ENCODE results near the gene NRXN3. TPM values are rescaled to one million over a fixed set of nuclear protein-coding genes. Genes with fewer than 3 reads are reported as not detected.

NRXN3 gene
- total RNA-seq, 2 experiments from 2014 or later = not detected

DNA sequence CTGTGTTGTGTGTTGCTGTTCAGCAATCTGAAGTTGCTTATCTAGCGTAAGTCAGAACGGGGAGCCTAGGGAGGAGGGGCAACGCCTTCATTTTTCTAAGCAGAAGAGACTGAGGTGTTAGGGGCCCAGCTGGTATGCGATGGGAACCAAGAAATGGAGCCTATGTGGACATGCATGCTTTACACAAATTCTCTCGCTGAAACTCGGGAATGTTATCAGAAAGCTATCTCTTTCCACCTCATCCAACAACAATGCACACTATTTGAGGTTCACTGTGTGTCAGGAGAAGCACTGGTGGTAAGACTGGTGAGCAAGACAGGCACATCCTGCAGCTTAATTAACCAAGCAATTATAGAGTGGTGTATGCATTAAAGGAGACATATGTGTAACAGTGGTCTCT, 89.7 kb downstream of the NRXN3 start:
- no TSS peak for BruUV-seq (replicated peaks)
- Histone ChIP-seq H3K9me3 (ENCODE audit: low read length) (no peaks in the 10 kb centered on the region), H3K4me1 (ENCODE audit: insufficient read depth, low read length, poor library complexity, severe bottlenecking) (no peaks in the 10 kb centered on the region), H3K4me3 (ENCODE audit: low read depth, low read length, poor library complexity, severe bottlenecking) (no peak overlapping the region), H3K36me3 (ENCODE audit: insufficient read depth, low read length) (no peaks in the 10 kb centered on the region), H3K27ac (ENCODE audit: low read depth, low read length, poor library complexity, severe bottlenecking) (no peak overlapping the region), H3K9me2 (ENCODE audit: insufficient read depth, low read length) (no peaks in the 10 kb centered on the region), H4K20me1 (ENCODE audit: insufficient read depth, low read length) (no peaks in the 10 kb centered on the region), H3K79me2 (ENCODE audit: insufficient read depth, low read depth, low read length) (no peaks in the 10 kb centered on the region), H3K4me2 (ENCODE audit: low read length) (no peak overlapping the region), H2AFZ (ENCODE audit: low read length) (no peak overlapping the region)
- TF ChIP-seq EZH2phosphoT487 (IDR thresholded peaks at IDR 0.05; ENCODE audit: borderline replicate concordance, low read depth, low read length) = no peak
- TF ChIP-seq, protein P1, sequence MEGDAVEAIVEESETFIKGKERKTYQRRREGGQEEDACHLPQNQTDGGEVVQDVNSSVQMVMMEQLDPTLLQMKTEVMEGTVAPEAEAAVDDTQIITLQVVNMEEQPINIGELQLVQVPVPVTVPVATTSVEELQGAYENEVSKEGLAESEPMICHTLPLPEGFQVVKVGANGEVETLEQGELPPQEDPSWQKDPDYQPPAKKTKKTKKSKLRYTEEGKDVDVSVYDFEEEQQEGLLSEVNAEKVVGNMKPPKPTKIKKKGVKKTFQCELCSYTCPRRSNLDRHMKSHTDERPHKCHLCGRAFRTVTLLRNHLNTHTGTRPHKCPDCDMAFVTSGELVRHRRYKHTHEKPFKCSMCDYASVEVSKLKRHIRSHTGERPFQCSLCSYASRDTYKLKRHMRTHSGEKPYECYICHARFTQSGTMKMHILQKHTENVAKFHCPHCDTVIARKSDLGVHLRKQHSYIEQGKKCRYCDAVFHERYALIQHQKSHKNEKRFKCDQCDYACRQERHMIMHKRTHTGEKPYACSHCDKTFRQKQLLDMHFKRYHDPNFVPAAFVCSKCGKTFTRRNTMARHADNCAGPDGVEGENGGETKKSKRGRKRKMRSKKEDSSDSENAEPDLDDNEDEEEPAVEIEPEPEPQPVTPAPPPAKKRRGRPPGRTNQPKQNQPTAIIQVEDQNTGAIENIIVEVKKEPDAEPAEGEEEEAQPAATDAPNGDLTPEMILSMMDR (conservative IDR thresholded peaks at IDR 0.05; ENCODE audit: low read length) = no peak
- intact Hi-C loops (cut with micrococcal nuclease; ENCODE audit: unreplicated experiment) = no loop called here
- POLR2A ChIA-PET = no interaction called here
- no peak for DNase-seq (ENCODE audit: low spot score)
- CTCF ChIA-PET (ENCODE audit: unreplicated experiment) = no interaction called here

DNA sequence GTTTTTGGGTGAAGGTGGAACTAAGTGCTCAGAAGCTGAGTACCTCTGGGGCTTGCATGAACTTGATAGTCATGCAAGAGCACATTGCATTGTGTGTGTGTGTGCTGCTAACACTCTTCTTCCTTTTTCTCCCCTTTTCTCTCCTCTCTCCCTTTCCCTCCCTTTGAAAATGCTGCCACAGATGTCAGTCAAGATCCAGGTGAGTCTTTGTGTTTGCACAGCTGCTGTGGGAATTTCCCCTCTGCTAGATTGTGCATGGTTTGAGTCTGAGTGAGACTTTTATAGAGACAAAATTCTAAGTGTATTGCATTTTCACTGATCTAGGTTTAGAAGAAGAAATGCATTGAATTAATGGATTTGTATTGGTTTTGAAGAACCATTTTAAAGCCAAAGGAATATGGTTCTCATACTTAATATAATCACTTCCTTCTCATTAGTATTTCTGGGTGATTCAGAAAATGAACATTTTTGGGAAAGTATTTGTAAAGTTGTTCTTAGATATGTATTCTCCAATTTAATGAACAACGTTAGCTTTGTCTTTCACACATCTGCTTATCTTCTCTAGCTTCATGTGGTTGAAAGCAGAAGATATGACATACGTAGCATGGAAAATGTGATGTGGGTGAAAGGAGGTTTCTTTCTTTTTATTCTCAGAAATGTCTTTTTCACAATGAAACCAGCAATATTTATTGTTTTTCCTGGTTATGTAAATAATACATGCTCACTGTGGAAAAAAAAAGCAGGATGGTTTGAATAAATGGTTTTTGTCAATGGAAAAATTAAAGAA, 108.5 kb downstream of the NRXN3 start:
- Histone ChIP-seq H3K36me3 (ENCODE audit: insufficient read depth, low read length) (no peaks in the 10 kb centered on the region), H3K4me1 (ENCODE audit: insufficient read depth, low read length, poor library complexity, severe bottlenecking) (no peaks in the 10 kb centered on the region), H3K79me2 (ENCODE audit: insufficient read depth, low read depth, low read length) (no peaks in the 10 kb centered on the region), H3K4me2 (ENCODE audit: low read length) (no peak overlapping the region), H4K20me1 (ENCODE audit: insufficient read depth, low read length) (no peaks in the 10 kb centered on the region), H3K27ac (ENCODE audit: low read depth, low read length, poor library complexity, severe bottlenecking) (no peak overlapping the region), H3K9me2 (ENCODE audit: insufficient read depth, low read length) (no peaks in the 10 kb centered on the region), H3K4me3 (ENCODE audit: low read depth, low read length, poor library complexity, severe bottlenecking) (no peak overlapping the region), H2AFZ (ENCODE audit: low read length) (no peak overlapping the region), H3K9me3 (ENCODE audit: low read length) (no peaks in the 10 kb centered on the region)
- ChIA-PET POLR2A (no interaction called here), CTCF (ENCODE audit: unreplicated experiment) (no interaction called here)
- TF ChIP-seq, protein P1 (conservative IDR thresholded peaks at IDR 0.05; ENCODE audit: low read length) = no peak
- TF ChIP-seq EZH2phosphoT487 (IDR thresholded peaks at IDR 0.05; ENCODE audit: borderline replicate concordance, low read depth, low read length) = no peak
- intact Hi-C loops (cut with micrococcal nuclease; ENCODE audit: unreplicated experiment) = no loop called here
- no TSS peak for BruUV-seq (replicated peaks)
- no peak for DNase-seq (ENCODE audit: low spot score)

DNA sequence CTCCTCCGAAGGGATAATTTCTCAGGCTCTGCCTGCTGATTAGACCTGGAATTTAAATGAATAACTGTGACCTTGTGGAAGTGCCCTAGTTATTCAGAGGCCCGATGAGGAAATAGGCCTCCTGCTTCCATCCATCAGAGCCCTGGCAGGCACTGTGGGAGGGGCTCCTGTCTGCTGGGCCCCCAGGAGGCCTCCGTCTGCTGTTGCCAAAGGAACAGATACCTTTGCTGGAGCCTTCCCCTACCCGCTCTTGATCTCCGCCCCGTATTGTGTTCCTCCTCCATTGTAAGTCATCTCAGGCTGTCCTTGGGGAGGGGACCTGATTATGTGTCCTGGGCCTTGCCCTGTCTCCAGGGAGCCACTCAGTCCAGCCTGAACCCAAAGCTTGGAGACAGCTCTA, 112.3 kb downstream of the NRXN3 start:
- Histone ChIP-seq H2AFZ (ENCODE audit: low read length) (no peak overlapping the region), H3K27ac (ENCODE audit: low read depth, low read length, poor library complexity, severe bottlenecking) (no peak overlapping the region), H3K4me2 (ENCODE audit: low read length) (no peak overlapping the region), H3K4me1 (ENCODE audit: insufficient read depth, low read length, poor library complexity, severe bottlenecking) (no peaks in the 10 kb centered on the region), H4K20me1 (ENCODE audit: insufficient read depth, low read length) (no peaks in the 10 kb centered on the region), H3K9me2 (ENCODE audit: insufficient read depth, low read length) (no peaks in the 10 kb centered on the region), H3K79me2 (ENCODE audit: insufficient read depth, low read depth, low read length) (no peaks in the 10 kb centered on the region), H3K9me3 (ENCODE audit: low read length) (no peaks in the 10 kb centered on the region), H3K4me3 (ENCODE audit: low read depth, low read length, poor library complexity, severe bottlenecking) (no peak overlapping the region), H3K36me3 (ENCODE audit: insufficient read depth, low read length) (no peaks in the 10 kb centered on the region)
- no peak for TF ChIP-seq EZH2phosphoT487 (IDR thresholded peaks at IDR 0.05; ENCODE audit: borderline replicate concordance, low read depth, low read length)
- TF ChIP-seq, protein P1 (conservative IDR thresholded peaks at IDR 0.05; ENCODE audit: low read length) = no peak
- no peak for DNase-seq (ENCODE audit: low spot score)
- intact Hi-C loops (cut with micrococcal nuclease; ENCODE audit: unreplicated experiment) = no loop called here
- ChIA-PET CTCF (ENCODE audit: unreplicated experiment) (no interaction called here), POLR2A (no interaction called here)
- BruUV-seq (replicated peaks) = no TSS peak
